ENCODE results near the gene PTPN3.
"Not testable (repeated sequence)": the region's sequence is repeated elsewhere in the genome, so short reads cannot be mapped to it uniquely, and the experiment has no call there.

Gene PTPN3, protein sequence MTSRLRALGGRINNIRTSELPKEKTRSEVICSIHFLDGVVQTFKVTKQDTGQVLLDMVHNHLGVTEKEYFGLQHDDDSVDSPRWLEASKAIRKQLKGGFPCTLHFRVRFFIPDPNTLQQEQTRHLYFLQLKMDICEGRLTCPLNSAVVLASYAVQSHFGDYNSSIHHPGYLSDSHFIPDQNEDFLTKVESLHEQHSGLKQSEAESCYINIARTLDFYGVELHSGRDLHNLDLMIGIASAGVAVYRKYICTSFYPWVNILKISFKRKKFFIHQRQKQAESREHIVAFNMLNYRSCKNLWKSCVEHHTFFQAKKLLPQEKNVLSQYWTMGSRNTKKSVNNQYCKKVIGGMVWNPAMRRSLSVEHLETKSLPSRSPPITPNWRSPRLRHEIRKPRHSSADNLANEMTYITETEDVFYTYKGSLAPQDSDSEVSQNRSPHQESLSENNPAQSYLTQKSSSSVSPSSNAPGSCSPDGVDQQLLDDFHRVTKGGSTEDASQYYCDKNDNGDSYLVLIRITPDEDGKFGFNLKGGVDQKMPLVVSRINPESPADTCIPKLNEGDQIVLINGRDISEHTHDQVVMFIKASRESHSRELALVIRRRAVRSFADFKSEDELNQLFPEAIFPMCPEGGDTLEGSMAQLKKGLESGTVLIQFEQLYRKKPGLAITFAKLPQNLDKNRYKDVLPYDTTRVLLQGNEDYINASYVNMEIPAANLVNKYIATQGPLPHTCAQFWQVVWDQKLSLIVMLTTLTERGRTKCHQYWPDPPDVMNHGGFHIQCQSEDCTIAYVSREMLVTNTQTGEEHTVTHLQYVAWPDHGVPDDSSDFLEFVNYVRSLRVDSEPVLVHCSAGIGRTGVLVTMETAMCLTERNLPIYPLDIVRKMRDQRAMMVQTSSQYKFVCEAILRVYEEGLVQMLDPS

DNA sequence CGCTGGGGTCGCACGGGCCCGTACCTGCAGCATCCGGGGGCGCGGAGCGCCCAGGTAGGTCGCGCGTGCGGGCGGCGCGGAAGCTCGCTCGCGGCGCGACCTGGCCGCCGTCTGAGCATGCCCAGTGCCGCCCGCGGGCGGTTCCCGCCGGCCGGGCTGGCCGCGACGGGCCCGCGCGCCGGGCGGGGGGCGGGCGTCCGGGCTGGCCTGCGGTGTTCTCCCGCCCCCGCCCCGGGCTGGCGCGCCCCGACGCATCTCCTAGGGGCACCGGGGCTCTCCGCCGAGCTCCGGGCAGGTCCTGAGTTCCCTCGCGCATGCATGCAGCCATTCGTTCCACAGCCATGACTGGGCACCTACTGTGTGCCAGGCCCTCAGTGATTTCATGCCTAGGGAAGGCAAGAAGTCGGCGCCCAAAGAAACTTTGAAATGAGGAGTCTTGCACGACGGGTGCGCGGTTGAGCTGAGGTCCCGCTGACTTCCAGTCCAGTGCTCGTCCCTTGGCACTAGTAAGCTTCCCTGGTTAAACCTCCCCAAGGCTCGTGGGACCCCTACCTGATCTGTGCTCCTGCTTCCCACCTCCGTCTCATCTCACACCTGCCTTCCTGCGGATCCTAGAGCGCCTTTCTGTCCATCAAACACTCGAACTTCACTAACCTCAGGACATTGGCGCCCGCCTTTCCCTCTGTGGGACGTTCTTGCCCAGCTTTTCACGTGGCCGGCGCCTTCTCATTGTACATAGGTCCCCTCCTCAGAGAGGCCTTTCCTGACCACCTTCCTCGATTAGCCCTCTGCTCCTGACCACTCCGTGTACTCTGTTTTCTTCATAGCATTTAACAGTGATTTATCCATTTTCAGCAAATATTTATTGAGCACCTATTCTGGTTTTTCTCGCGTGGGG is at the start of gene PTPN3:
Gene PTPN3, minus strand, starts transcription at position 113 of the 898 bp plus-strand sequence. CDS start 34,873 bp downstream, outside the sequence.
- DNase-seq (ENCODE audit: low read depth in 3 of 3): no peak

DNA sequence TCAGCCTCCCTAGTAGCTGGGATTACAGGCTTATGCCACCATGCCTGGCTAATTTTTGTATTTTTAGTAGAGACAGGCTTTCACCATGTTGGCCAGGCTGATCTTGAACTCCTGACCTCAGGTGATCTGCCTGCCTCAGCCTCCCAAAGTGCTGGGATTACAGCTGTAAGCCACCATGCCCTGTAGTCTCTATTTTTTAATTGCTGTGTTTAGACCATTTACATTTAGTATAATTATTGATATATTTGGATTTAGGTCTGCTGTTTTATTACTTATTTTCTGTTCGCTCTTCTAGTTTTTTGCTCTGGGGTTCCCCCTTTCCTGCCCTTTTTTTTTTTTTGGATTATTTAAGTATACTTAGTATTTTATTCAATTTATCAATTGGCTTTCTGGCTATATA is 46.8 kb upstream of the PTPN3 start:
- not testable (repeated sequence) for DNase-seq (ENCODE audit: low read depth in 3 of 3)

DNA sequence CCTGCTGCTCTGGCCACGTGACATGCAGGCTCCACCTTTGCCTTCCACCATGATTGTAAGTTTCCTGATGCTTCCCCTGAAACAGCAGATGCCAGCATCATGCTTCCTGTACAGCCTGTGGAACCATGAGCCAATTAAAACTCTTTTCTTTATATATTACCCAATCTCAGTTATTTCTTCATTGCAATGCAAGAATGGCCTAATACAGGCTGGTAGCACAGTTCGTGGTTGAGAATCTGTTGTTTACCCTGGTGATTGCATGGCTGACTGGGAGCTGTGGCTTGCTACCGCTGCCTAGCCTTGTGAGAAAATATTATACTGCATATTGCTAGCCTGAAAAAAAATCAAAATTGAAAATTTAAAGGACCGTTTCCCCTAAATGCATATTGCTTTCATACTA is 44.8 kb upstream of the PTPN3 start:
- no peak for DNase-seq (ENCODE audit: low read depth in 3 of 3)

DNA sequence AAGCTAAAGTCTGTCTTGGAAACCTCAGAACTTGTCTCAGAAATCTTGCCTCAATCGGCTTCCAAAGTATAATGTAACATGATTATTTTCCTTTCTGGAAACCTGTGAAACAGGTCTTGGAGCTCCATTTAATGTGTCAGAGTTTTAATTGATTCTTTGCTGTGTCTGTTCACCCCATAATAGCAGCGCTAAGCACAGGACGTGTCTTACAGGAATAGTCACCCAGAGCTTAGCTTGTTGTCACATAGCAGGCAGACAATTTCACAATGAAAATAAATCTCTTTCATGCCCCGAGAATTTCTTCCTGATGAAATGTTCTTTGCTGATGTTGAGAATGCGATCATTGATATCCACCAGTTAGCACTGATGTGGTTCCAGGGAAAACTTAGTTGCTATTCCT is 40.2 kb upstream of the PTPN3 start:
- no peak for DNase-seq (ENCODE audit: low read depth in 3 of 3)

DNA sequence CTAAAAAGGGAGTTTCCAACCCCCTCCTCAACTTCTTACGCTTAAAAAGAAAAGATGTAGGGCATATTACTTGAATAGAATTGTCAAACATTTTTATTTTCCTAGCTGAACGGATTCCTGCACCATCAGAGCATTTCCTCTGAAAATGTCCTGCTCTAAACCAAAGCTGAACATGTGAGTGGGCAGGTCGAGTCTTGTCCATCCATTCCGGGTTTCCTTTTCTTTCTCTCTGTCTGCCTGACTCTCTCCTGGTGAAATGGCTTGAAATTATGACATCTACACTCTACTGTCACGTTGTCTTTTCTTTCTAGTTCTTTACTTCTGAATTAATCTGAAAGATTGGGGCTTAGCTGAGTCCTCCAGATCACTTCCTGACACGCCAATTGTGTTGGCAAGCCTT is 39.2 kb upstream of the PTPN3 start:
- no peak for DNase-seq (ENCODE audit: low read depth in 3 of 3)

DNA sequence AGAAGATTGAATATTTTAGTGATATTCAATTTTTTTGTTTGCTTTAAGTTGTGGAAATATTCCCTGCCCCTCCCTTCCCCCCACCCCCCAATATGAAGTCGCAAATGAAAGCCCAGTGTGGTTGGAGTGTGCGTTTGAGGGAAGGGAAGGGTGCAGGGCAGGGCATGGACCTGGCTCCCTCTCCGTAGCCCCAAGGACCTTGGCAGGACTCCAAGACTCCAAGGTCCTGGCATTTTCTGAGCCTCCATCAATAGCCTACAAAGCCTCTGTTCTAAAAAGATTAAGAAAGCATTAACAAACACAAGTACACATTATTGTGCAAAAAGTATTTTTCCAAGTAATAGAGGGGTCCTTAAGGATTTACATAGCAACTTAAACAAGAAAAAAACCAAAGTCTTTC is 38.8 kb upstream of the PTPN3 start:
- DNase-seq (ENCODE audit: low read depth in 3 of 3): no peak

DNA sequence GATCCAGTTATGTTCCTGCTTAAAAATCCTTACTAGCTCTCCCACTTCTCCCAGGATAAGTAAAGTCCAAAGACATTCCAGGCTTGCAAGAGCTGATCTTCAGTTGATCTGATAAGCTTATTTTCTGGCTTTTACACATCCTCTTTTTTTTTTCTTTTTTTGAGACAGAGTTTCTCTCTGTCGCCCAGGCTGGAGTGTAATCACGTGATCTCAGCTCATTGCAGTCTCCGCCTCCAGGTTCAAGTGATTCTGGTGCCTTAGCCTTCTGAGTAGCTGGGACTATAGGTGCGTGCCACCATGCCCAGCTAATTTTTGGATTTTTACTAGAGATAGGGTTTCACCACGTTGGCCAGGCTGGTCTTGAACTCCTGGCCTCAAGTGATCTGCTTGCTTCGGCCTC is 37.3 kb upstream of the PTPN3 start:
- DNase-seq (ENCODE audit: low read depth in 3 of 3): no peak

DNA sequence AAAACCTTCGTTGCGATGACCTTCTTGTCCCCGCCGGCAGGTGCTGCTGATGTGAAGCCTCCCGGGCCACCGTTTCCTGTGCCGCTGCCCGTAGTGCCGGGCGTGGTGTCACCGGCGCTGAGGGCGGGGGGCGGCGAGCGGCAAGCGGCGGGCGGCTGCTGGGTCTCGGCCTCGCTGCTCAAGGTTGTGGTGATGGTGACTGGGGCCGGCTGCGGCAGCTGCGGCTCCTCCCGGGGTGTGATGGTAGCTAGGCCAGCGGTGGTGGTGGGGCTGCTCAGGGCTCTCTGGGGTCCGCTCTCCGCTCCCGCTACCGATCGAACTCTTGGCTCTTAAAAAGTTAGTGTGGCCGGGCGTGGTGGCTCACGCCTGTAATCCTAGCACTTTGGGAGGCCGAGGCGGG is 36.0 kb upstream of the PTPN3 start:
- no peak for DNase-seq (ENCODE audit: low read depth in 3 of 3)

DNA sequence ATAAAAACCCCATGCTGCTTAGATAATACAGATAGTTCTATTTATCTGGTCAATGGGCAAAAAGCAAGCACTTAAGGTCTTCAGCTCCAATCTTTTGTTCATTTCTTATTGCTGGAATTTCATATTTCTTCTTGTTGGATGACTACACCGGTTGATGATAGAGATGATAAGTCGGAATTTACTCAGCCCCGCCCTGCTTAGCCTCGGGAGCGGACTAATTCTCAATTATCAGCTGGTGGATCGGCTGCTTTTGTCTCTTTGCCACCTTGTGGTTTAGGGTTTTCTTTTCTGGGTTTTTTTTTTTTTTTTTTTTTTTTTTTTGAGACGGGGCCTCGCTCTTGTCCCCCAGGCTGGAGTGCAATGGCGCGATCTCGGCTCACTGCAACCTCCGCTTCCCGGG is 34.5 kb upstream of the PTPN3 start:
- not testable (repeated sequence) for DNase-seq (ENCODE audit: low read depth in 3 of 3)

DNA sequence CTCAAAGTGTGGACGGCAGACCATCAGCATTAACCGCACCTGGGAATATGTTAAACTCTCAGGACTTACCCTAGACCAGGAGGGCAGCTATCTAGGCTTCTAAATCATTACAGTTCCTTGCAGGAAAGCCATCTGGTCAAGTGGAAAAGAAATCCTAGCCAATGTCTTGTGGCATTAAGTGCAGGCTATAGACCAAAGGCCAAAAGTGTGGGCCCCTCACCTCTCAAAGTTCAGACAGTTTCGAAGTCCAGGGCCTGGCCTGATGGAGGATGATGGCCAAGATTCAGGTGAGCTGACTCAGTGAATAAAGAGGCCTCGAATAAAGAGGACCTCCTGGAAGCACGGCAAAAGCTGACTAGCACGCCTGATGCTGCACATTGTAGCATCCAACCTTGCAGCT is 24.0 kb upstream of the PTPN3 start:
- DNase-seq (ENCODE audit: low read depth in 3 of 3): no peak

DNA sequence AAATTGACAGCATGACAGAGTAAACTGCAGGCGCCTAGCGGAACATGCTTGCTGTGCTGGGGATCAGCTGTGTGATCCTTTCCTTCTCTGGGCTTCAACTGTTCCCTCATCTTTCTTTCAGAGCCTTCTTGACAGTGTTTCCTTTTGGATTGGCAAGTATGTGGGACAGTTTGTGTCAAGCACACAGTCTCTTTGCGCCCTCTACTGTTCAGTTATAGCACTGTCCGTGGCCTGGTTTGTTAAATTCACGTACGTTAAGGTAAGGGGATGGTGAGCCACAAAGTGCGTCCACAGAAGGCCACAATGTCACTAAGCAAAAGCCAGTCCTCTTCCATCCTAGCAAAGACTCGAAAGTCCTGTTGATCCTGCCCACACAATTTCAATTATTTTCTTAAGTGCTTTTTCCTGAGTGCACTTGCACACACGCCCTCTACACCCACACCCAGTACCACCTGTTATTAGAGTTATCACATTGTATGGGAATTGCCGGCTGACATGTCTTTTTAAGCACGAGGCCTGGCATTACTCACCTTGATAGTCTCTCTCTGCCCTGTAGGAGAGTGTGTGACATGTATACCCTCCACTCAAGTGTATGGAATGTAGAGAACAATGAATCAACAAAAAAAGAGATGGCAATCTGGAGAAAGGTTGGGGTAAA is 22.5 kb upstream of the PTPN3 start:
- no peak for DNase-seq (ENCODE audit: low read depth in 3 of 3)

DNA sequence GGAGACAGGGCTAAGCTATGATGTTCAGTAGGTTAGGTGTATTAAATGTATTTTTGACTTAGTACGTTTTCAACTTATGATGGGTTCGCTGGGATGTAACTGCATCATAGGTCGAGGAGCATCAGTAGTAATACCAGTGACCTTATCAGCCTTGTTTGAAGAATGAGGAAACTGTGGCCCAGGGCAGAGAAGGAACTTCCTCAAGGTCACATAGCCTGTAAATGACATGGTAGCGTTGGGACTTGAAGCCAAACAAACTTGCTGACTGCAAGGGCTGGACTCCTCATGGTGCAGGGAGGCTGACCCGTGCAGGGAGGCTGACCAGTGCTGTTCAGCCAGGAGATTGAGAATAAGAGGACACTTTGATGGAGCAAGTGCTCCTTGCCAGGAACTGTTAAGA is 21.3 kb upstream of the PTPN3 start:
- DNase-seq (ENCODE audit: low read depth in 3 of 3): no peak

DNA sequence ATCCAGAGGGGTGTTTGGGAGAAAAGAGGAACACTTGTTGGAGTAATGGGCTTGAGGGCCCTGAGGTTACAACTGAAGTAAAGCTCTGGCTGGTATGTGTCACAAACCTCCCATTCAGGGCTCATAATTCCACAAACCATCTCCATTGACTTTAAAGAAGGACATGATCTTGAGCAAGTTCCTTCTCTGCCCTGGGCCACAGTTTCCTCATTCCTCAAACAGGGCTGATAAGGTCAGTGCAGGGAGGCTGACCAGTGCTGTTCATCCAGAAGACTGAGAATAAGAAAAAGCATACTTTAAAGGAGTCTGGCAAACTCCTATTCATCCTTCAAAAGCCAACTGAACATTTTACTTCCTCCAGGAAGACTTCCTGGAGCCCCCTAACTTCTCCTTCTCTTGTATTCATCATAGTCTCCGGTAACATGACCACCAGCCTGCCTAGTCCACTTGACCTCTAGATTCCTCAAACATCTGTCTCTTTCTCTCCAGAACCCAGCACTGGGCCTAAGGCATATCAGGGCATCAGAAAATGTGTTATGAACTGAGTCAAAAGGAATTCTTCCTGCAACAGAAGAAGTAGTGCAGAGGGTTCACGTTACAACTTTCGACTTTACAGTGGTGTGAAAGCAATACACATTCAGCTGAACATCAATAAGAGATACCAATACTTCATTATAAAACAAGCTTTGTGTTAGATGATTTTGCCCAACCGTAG is 20.7 kb upstream of the PTPN3 start:
- DNase-seq (ENCODE audit: low read depth in 3 of 3): no peak

DNA sequence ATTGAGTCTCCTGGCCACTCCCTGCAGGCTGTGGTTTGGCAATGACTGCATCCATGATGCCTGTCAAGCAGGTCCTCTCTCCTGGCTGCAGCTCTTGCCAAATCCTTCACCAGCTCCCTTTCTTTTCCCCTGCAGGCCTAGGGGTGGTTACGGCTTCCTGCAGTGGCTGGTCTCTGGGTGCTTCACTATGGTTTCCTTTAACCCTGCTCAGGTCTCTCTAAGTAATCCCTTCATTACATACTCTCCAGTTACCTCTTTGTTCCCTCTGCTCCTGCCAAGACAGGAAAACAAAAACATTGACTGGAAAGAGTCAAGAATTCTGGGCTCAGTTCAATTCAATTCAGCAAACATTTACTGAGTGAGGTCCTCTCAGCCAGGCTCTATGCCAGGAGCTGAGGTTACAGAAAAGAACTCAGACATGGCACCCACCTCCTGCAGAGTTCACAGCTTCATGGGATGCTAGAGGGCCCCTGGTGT is 19.8 kb upstream of the PTPN3 start:
- DNase-seq (ENCODE audit: low read depth in 3 of 3): no peak

DNA sequence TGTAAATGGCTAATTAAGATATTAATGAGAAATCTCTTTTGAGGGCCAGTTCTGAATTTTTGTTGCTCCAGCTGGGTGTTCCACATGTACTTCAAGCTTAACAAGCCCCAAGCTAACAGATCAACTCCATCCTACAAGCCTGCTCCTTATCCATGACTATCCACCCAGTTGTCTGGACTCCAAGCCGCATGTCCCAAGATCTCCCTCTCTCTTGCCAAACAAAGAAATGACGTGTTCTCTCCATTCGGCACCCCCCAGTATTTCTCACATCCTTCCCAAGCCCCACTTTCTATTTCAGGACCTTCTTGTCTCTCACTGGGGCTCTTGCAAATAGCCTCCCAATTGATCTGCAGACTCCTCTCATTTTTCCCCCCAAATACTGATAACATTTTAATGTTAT is 15.8 kb upstream of the PTPN3 start:
- DNase-seq (ENCODE audit: low read depth in 3 of 3): no peak

DNA sequence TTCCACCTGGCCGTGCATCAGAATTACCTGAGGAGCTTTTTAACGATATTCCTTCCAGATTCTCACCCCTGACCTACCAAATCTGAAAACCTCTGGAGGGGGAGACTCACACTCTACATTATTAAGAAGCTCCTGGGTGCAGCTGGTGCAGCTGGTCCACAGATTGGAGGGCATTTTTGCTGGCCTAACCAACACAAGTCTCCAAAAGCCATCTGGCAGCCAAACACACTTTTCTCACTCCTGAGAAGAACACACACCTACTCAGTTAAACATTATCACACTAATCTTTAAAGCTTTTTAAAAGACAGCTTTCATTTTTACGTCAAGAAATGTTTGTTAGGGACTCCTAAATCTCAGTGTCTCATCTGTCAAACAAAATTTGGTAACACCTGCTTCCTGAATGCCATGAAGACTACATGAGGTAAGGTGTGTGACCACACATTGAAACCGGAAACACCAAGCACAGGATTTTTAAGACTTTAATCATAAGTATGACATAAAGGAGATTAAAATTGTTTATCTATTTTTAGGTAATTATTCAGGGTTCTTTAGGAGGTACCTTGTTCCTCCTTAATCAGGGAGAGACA is 14.2 kb upstream of the PTPN3 start:
- no peak for DNase-seq (ENCODE audit: low read depth in 3 of 3)

DNA sequence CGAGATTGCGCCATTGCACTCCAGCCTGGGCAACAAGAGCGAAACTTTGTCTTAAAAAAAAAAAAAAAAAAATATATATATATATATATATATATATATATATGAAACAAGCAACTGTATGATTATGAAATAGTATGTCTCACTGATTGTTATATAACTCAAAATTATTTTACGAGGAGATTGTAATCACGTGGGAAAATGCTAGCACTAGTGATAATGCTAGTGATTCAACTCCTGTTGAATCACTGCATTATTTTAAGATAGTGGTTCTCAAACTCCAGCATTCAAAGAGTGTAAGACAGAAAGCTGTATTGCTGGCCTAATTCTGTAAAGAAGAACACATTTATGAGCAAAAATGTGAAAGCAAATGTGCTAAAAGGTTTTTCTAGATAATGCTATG is 12.4 kb upstream of the PTPN3 start:
- DNase-seq (ENCODE audit: low read depth in 3 of 3): no peak

DNA sequence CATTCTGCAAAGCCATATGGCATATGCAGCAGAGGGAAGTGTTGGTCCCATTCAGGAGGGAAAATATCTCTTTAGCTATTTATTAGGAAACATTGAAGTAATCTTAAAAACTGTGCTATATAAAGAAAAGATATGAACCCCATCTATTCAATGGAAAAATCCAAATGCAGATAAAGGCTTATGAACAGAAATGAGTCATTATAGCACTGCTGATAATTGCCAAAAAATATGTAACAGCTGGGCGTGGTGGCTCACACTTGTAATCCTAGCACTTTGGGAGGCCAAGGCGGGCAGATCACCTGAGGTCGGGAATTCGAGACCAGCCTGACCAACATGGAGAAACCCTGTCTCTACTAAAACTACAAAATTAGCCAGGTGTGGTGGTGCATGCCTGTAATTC is 11.9 kb upstream of the PTPN3 start:
- DNase-seq (ENCODE audit: low read depth in 3 of 3): not testable (repeated sequence)

DNA sequence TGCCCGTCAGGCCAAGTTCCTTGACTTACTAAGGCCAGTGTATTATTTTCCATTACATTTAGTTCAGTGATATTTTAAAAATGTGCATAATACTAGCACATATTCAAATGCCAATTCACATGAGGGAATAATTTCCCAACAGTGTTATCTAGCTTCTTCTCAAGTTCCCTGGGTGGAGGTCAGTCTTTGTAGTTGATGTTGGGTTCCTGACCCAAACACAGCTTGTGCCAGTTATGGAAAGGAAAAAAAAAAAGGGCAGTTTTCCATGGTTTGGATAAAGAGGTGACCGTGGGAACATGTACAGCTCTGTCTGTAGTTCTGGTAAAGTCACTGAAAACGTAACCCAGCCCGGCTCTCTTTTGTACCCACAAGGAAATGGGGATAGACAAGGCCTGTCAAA is 11.5 kb upstream of the PTPN3 start:
- no peak for DNase-seq (ENCODE audit: low read depth in 3 of 3)

DNA sequence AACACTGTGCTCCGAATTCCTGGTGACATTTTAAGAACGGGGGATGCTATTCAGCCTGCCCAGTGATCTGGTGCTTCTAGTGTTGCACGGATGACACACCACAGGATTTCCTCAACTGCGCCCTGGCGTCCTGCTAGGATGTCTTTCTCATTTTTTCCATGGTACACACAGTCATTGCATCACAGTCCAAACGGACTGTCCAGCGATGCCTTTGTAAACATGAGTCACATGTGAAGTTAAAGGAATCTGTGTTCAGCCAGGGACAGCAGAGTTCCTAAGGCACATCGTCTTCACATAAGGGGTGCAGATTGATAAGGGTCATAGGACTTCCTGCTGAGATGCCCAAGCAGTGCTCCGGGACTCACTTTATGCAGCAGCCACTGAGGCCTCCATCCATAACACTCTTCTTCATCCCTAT is 9.3 kb upstream of the PTPN3 start:
- DNase-seq (ENCODE audit: low read depth in 3 of 3): no peak
